Peyer's patch (tissue), 4 donors: ENCODE measurements around the gene APPL2. TPM values are rescaled to one million over a fixed set of nuclear protein-coding genes. Genes with fewer than 3 reads are reported as not detected.

Experiments used
- DNase-seq, 3 donors: peaks; one replicate each; pipeline ENCODE4 v3.0.0-alpha.2; 2017 to 2019
- H3K27ac ChIP-seq, 4 donors: fragments of 200-600 bp; sonication (generic); one replicate each; pipeline ENCODE4 v1.5.1; 2016 to 2019
- H3K27me3 ChIP-seq, 2 donors: fragments of 200-600 bp; sonication (generic); one replicate each; pipeline ENCODE4 v1.5.1; 2019
- H3K36me3 ChIP-seq, 3 donors: fragments of 200-600 bp; sonication (generic); one replicate each; pipeline ENCODE4 v1.5.1; 2016 to 2019
- H3K4me1 ChIP-seq, 4 donors: fragments of 200-600 bp; sonication (generic); one replicate each; pipeline ENCODE4 v1.5.1; 2016 to 2019
- H3K4me3 ChIP-seq, 4 donors: fragments of 200-600 bp; sonication (generic); 1 replicate in 3 of 4; 2 replicates in 1 of 4; pipeline ENCODE4 v1.5.1; 2016 to 2019; ENCODE audit warnings: mild to moderate bottlenecking in 1 of 4
- H3K9me3 ChIP-seq, 4 donors: fragments of 200-600 bp; sonication (generic); one replicate each; pipeline ENCODE4 v1.5.1; 2016 to 2019; ENCODE audit warnings: mild to moderate bottlenecking in 1 of 4
- CTCF ChIP-seq, 6 experiments: fragments of 450-650 bp in 4 of 6; fragments of 200-600 bp in 2 of 6; sonication (generic) in 1 of 6; IDR thresholded peaks; one replicate each; pipeline ENCODE4 v1.5.1; 2017 to 2019; ENCODE audit warnings: antibody characterized with exemption in 6 of 6, mild to moderate bottlenecking in 3 of 6, moderate library complexity in 1 of 6
- POLR2A ChIP-seq, 2 donors: fragments of 450-650 bp; IDR thresholded peaks; one replicate each; pipeline ENCODE4 v1.5.1; 2017; ENCODE audit warnings: antibody characterized with exemption in 2 of 2, mild to moderate bottlenecking in 2 of 2, moderate library complexity in 2 of 2
- total RNA-seq, 4 donors: library from RNA; depleted of rRNA; stranded (reverse); fragments of >200 nt; gene quantifications; one replicate each; pipeline ENCODE4 v1.1.0, GENCODE V29; 2016

APPL2 gene
- total RNA-seq, 4 donors from 2014 or later, result 169 to 203 (median 185) TPM

DNA sequence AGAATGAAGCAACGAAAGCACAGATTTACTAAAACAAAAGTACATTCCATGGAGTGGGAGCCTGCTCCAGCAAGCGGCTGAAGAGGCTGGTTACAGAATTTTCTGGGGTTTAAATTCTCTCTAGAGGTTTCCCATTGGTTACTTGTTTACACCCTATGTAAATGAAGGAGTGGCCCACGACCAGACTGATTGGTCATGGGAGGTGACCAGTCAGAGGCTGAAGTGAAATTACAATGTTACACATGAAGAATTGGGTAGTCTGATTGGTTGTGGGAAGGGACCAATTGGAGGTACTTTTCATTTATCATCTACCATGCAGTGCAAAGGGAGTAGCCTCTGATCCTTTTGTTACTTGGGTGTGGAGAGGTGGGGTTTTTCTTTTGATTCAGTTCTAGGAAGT is 36.2 kb upstream of the APPL2 start:
- Histone ChIP-seq H3K9me3 (no peaks in the 10 kb centered on the region), H3K4me1 (no peaks in the 10 kb centered on the region), H3K27ac (no peak overlapping the region), H3K36me3 (no peaks in the 10 kb centered on the region), H3K4me3 (no peak overlapping the region), H3K27me3 (no peaks in the 10 kb centered on the region)
- TF ChIP-seq POLR2A (IDR thresholded peaks at IDR 0.05) (no peak), CTCF (IDR thresholded peaks at IDR 0.05) (no peak)
- DNase-seq, result no peak

DNA sequence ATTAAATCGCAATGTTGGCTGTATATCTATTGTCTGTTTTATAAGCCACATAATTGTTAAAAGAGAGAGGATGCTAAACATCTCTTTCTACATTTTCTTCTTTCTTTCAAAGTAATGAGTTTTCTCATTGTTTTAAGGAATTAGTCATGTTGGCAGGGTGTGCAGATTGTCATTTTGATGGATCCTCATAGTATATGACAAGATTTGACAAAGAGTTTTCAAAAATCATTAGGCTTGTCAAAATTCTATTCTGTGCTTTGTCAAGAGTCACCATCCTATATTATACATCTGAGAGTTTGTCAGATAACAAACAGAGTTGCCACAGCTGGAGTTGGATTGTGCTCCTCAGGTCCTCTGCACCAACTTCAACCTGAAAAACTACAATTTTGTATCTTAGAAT is 35.4 kb upstream of the APPL2 start:
- H3K36me3 ChIP-seq, result no peaks in the 10 kb centered on the region
- H3K4me3 ChIP-seq, result no peak overlapping the region
- no peak for DNase-seq
- H3K9me3 ChIP-seq, result no peaks in the 10 kb centered on the region
- H3K27ac ChIP-seq, result no peak overlapping the region
- no peaks in the 10 kb centered on the region for H3K4me1 ChIP-seq
- TF ChIP-seq CTCF (IDR thresholded peaks at IDR 0.05), result no peak
- no peaks in the 10 kb centered on the region for H3K27me3 ChIP-seq

GRCh38 chr12:105270671-105271255 is 34.8 kb upstream of the APPL2 start:
- no peaks in the 10 kb centered on the region for H3K9me3 ChIP-seq
- no peaks in the 10 kb centered on the region for H3K4me1 ChIP-seq
- H3K4me3 ChIP-seq, result no peak overlapping the region
- no peaks in the 10 kb centered on the region for H3K27me3 ChIP-seq
- no peak for DNase-seq
- H3K36me3 ChIP-seq, result no peaks in the 10 kb centered on the region
- no peak for TF ChIP-seq POLR2A (IDR thresholded peaks at IDR 0.05)
- no peak for TF ChIP-seq CTCF (IDR thresholded peaks at IDR 0.05)
- no peak overlapping the region for H3K27ac ChIP-seq

DNA sequence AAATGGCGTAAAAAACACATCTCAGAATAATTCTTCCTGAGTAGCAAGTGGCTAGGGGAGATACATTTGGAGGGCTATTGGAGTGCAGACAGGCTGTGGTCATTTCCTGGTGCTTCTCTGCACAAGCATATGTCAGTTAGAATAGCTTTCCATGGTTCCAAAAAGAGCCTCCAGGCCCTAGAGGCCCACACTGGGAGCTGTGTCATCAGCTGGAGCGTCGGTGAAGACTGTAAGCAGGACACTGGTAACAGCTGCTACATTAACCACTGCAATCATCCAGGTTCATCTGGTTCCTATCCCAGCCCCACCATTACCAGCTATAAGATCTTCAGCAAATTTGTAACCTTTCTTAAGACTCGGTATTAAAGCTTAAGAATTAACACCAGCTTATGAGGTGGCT is 31.7 kb upstream of the APPL2 start:
- Histone ChIP-seq H3K4me1 (no peaks in the 10 kb centered on the region), H3K9me3 (no peaks in the 10 kb centered on the region), H3K4me3 (no peak overlapping the region), H3K27me3 (no peaks in the 10 kb centered on the region), H3K27ac (no peak overlapping the region), H3K36me3 (no peaks in the 10 kb centered on the region)
- TF ChIP-seq POLR2A (IDR thresholded peaks at IDR 0.05) (no peak), CTCF (IDR thresholded peaks at IDR 0.05) (no peak)
- no peak for DNase-seq

DNA sequence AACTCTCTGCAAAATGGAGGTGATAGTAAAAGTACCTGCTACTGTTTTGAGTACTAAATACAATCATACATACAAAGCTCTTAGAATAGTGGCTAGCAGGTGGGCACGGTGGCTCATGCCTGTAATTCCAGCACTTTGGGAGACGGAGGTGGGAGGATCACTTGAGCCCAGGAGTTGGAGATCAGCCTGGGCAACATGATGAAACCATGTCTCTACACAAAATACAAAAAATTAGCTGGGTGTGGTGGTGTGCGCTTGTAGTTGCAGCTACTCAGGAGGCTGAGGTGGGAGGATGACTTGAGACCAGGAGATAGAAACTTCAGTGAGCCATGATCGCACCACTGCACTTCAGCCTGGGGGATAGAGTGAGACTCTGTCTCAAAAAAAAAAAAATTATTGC is 28.8 kb upstream of the APPL2 start:
- Histone ChIP-seq H3K4me1 (no peaks in the 10 kb centered on the region), H3K36me3 (no peaks in the 10 kb centered on the region), H3K9me3 (no peaks in the 10 kb centered on the region), H3K27me3 (no peaks in the 10 kb centered on the region), H3K27ac (no peak overlapping the region), H3K4me3 (no peak overlapping the region)
- DNase-seq, result no peak
- TF ChIP-seq CTCF (IDR thresholded peaks at IDR 0.05) (no peak), POLR2A (IDR thresholded peaks at IDR 0.05) (no peak)
